SK-N-SH treated with all-trans-retinoic acid at 6 μM for 48 hours (cell line): ENCODE results near the gene AACS.

Experiments
- ARNTL ChIP-seq: fragments of 450-650 bp; formaldehyde crosslinking; IDR thresholded peaks from 2 replicates; pipeline ENCODE4 v1.5.0; 2020; ENCODE audit warnings: low read depth, mild to moderate bottlenecking, moderate library complexity, borderline replicate concordance
- TOX ChIP-seq: fragments of 250-450 bp; sonication (Bioruptor Pico); IDR thresholded peaks from 2 replicates; pipeline ENCODE4 v1.8.0; 2021; ENCODE audit warnings: mild to moderate bottlenecking, moderate library complexity, borderline replicate concordance
- ZFP3 ChIP-seq: fragments of 250-450 bp; sonication (Bioruptor Pico); IDR thresholded peaks from 2 replicates; pipeline ENCODE4 v1.5.0; 2020; ENCODE audit warnings: mild to moderate bottlenecking, moderate library complexity
- TF ChIP-seq, protein P1 (sequence below): fragments of 250-450 bp; sonication (Bioruptor Pico); IDR thresholded peaks from 2 replicates; pipeline ENCODE4 v1.8.0; 2020; ENCODE audit warnings: mild to moderate bottlenecking, moderate library complexity, borderline replicate concordance

DNA sequence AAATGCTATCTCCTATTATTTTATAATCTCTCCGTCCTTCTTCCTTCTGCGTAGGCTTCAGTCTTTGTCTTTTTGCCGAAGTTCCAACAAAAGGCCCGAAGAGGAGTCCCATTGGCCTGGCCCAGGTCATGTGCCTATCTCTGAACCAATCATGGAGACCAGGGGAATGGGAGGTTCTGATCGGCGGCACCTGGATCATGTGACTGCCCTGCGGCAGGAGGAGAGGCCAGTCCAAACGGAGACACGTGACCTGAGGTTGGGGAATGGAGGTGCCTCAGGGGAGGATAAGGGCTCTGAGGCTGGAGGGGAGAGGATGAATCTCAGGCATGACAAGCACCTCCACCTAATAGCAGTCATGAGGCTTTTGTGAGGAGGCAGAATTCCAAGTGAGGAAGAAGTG, 86.0 kb downstream of the AACS start:
- no peak for TF ChIP-seq ZFP3 (CRISPR knock-in tag)
- no peak for TF ChIP-seq TOX
- TF ChIP-seq, protein P1, sequence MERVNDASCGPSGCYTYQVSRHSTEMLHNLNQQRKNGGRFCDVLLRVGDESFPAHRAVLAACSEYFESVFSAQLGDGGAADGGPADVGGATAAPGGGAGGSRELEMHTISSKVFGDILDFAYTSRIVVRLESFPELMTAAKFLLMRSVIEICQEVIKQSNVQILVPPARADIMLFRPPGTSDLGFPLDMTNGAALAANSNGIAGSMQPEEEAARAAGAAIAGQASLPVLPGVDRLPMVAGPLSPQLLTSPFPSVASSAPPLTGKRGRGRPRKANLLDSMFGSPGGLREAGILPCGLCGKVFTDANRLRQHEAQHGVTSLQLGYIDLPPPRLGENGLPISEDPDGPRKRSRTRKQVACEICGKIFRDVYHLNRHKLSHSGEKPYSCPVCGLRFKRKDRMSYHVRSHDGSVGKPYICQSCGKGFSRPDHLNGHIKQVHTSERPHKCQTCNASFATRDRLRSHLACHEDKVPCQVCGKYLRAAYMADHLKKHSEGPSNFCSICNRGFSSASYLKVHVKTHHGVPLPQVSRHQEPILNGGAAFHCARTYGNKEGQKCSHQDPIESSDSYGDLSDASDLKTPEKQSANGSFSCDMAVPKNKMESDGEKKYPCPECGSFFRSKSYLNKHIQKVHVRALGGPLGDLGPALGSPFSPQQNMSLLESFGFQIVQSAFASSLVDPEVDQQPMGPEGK (CRISPR knock-in tag): no peak
- no peak for TF ChIP-seq ARNTL (CRISPR knock-in tag)
